GM21381 (cell line): ENCODE results near the gene FHL2.
"Not testable (repeated sequence)": the region's sequence is repeated elsewhere in the genome, so short reads cannot be mapped to it uniquely, and the experiment has no call there.

ENCODE experiments used
- ATAC-seq: cut with Tn5 transposase; IDR thresholded peaks from one replicate; pipeline ENCODE4 v1.9.1; 2021; ENCODE audit warnings: mild to moderate bottlenecking, moderate library complexity; ENCODE audit not compliant: unreplicated experiment

FHL2 gene

GRCh38 chr2:105358593-105358992, 40.3 kb downstream of the FHL2 start:
- no peak for ATAC-seq

GRCh38 chr2:105357122-105357521, 41.7 kb downstream of the FHL2 start:
- no peak for ATAC-seq

GRCh38 chr2:105344704-105345345, 54.0 kb downstream of the FHL2 start:
- no peak for ATAC-seq

DNA sequence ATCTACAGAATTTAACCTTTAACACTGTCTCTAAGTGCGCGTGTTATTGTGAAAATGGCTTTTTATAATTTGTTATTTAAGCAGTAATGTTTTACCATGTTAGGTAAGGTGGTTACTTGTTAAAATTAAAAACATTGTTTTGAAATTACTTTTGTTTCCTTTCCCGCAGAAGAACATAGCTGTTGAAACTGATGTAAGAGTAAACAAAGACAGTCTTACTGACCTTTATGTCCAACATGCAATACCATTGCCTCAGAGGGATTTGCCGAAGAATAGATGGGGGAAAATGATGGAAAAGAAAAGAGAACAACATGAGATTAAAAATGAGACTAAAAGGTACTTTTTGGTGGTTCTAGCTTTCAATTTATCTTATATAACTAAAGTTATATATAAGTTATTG, 59.4 kb downstream of the FHL2 start:
- ATAC-seq, result no peak

GRCh38 chr2:105338020-105338385, 60.8 kb downstream of the FHL2 start:
- ATAC-seq, result peak; percentile 7

- ATAC-seq, result peak; percentile 94
Observed at GRCh38 chr2:105337122-105338019, 61.5 kb downstream of the FHL2 start, which contains the start of gene C2orf49. Gene C2orf49 (plus strand): TSS chr2:105337540. CDS start chr2:105337588, 48 bp downstream.

DNA sequence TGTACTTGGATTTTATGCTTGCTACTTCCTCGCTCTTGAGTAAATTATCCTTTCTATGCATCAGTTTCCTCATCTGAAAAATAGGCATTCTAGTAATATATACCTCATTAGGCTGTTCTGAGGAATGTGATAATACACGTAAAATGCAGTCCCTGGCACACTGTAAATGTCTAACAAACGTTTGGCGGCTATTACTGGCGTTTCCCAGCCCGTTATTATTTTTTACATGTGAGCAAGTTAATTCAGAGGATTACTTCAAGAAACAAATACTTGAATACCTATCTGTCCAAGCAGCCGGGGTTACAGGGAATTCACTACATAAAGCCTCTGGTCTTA, 62.1 kb downstream of the FHL2 start:
- ATAC-seq, result no peak

GRCh38 chr2:105335469-105335868, 63.4 kb downstream of the FHL2 start:
- ATAC-seq, result no peak

- no peak for ATAC-seq
Observed at GRCh38 chr2:105334211-105334610, 64.6 kb downstream of the FHL2 start.

GRCh38 chr2:105330681-105331375, 68.0 kb downstream of the FHL2 start:
- no peak for ATAC-seq

DNA sequence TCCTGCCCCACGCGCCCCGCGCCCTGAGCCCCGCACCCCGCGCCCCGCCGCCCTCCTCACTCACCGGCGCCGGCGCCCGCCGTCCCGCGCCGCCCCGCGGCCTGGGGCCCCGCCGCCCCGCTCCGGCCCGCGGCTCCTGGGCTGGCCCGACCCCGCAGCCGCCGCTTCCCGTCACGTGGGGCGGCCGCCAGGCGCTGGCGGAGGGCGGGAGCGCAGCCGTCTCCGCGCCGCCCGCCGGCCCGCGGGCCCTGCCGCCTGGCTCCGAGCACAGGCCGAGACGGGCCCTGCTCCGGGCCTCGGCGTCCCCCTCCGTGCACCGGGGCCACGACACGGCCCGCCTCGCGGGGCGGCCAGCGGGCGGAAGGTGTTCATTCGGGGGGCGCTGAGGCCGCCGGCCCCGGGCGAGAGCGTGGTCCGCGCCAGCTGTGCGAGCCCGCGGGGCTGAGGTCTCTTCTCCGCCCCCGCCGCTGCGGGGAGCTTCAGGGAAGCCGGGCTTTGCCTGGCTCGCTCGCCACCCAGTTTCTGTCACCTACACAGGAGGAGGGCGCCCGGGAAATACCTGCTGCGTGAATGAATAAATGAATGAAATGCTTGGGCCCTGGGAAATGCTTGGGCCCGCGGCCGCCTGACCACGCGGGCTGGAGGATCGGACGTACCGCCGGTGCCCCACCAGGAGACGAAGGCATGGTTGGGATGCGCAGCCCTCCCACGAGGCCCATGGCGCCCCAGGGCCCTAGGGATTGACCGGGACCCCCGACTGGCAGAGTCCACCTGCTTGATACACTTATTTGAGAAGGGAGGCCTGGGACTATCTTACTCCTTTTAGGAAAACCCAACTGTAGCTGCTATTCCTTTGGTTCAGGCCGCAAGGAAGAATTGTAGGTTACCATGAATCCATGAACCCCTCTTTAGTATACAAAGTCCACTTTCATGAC, 69.0 kb downstream of the FHL2 start, which contains the start of gene TGFBRAP1:
Gene TGFBRAP1 (minus strand): TSS at position 175 of the 935 bp plus-strand sequence. CDS start 21,434 bp downstream, outside the sequence.
- ATAC-seq, result peak; percentile 72

GRCh38 chr2:105329197-105329554, 69.7 kb downstream of the FHL2 start:
- no peak for ATAC-seq

- no peak for ATAC-seq
Observed at GRCh38 chr2:105328281-105329196, 70.3 kb downstream of the FHL2 start.

GRCh38 chr2:105327690-105328089, 71.2 kb downstream of the FHL2 start:
- ATAC-seq, result no peak

- not testable (repeated sequence) for ATAC-seq
Observed at GRCh38 chr2:105327271-105327670, 71.6 kb downstream of the FHL2 start.

GRCh38 chr2:105325389-105325963, 73.4 kb downstream of the FHL2 start:
- ATAC-seq, result no peak

DNA sequence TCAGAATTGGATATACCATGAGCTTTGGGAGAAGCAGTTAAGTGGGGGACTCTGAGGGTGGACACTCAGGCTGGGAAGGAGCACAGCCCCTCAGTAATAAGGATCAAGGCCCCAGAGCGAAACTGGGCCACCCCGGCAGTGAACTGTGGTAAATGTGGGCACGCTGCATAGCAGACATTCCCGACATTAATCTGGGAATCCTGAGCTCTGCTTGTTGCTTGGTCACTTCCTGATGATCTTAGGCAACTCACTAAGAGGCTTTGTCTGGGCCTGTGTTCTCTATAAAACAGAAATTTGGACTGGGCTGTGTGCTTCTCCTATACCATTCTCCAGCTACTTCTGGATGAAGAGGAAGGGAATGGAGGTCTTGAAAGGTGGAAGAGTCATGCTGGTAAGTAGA, 74.1 kb downstream of the FHL2 start:
- no peak for ATAC-seq

- no peak for ATAC-seq
Observed at GRCh38 chr2:105324101-105324500, 74.8 kb downstream of the FHL2 start.

- no peak for ATAC-seq
Observed at GRCh38 chr2:105323111-105323510, 75.7 kb downstream of the FHL2 start.
